GM18502 (cell line): ENCODE data around the gene AGBL5.

Source experiments
- ATAC-seq: cut with Tn5 transposase; IDR thresholded peaks from one replicate; pipeline ENCODE4 v1.9.1; 2021; ENCODE audit warnings: mild to moderate bottlenecking; ENCODE audit not compliant: unreplicated experiment, poor library complexity

The AGBL5 gene, protein sequence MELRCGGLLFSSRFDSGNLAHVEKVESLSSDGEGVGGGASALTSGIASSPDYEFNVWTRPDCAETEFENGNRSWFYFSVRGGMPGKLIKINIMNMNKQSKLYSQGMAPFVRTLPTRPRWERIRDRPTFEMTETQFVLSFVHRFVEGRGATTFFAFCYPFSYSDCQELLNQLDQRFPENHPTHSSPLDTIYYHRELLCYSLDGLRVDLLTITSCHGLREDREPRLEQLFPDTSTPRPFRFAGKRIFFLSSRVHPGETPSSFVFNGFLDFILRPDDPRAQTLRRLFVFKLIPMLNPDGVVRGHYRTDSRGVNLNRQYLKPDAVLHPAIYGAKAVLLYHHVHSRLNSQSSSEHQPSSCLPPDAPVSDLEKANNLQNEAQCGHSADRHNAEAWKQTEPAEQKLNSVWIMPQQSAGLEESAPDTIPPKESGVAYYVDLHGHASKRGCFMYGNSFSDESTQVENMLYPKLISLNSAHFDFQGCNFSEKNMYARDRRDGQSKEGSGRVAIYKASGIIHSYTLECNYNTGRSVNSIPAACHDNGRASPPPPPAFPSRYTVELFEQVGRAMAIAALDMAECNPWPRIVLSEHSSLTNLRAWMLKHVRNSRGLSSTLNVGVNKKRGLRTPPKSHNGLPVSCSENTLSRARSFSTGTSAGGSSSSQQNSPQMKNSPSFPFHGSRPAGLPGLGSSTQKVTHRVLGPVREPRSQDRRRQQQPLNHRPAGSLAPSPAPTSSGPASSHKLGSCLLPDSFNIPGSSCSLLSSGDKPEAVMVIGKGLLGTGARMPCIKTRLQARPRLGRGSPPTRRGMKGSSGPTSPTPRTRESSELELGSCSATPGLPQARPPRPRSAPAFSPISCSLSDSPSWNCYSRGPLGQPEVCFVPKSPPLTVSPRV

DNA sequence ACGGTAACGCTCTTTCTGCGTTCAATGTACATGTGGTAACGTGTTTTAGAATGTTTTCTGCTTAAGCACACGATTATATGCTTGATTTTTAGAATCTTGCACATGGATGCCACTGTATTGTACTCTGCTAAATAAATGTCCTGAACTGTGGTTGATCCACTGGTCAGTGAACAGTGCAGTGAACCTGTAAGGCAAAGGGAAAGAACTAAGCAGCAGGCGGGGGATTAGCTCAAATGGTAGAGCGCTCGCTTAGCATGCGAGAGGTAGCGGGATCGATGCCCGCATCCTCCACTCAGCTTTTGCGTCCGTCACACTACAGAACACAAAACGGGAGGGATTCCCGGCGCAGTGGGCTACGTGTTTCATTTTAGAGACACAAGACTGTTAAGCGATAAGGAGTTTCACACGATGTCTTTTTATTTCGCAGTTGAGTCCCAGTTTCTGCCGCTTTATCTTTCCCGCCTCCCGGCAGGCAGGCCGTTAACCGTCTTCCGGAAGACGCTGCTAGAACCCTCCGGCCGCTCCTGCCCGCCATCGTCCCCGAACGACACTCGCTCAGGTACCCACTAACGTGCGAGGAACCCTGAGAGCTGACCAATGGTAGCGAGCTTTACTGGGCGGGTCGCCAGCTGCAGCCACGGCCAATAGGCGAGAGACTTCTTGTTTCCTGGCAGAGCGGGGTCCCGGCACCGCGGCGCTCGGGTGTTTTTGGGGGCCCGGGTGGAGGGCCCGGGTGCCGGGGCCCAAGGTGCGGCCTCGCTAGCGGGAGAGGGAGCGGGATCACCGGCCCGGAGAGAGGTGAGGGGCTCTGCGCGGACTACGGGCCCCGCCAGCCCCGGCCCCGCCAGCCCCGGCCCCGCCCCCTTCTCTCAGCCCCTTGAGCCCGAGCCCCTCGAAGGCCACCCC lies at the start of gene AGBL5:
Gene AGBL5 (plus strand): TSS at position 673 of the 906 bp plus-strand sequence. CDS start 1,291 bp downstream, outside the sequence.
- peak; percentile 76 for ATAC-seq

DNA sequence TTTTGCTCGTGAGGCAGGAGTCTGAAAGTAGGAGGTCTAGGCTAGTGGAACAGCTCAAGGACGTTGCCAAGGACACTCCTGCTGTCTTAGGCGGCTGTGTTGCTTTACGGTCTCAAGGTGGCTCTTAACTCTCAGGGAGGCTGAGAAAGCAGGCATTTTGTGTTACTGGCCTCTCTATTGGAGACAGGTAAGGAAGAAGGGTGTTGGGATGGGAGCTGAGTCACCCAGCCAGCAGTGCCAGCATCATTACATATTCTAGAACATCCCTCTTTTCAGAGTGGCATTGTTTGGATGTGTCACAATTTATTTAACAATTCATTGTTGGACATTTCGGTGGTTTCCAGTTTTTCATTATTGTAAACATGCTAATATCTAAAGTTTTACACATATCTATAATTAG lies 49.5 kb upstream of the AGBL5 start:
- ATAC-seq: no peak

DNA sequence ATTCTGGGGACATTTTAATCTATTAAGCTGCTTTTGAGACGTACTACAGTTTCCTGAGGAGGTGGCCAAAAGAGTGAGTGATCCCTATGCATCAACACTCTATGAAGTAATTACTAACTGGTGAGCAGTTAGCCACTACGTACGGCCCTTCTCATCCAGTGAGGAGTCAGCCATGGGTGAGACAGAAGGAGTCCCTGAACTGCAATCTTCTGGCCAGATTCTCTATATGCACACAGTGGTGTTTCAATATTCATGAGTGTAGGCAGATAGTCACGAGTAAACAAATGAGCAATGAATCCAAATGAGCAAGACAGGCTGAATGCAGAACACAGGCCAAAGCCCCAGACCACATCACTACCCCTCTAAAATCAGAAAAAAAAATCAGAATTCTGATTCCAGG lies 48.5 kb upstream of the AGBL5 start:
- no peak for ATAC-seq

GRCh38 chr2:27003857-27004256 lies 47.6 kb upstream of the AGBL5 start:
- ATAC-seq: no peak

- no peak for ATAC-seq
Observed at GRCh38 chr2:27006602-27007415, 44.7 kb upstream of the AGBL5 start.

GRCh38 chr2:27007416-27008374 lies 43.8 kb upstream of the AGBL5 start:
- ATAC-seq: no peak

DNA sequence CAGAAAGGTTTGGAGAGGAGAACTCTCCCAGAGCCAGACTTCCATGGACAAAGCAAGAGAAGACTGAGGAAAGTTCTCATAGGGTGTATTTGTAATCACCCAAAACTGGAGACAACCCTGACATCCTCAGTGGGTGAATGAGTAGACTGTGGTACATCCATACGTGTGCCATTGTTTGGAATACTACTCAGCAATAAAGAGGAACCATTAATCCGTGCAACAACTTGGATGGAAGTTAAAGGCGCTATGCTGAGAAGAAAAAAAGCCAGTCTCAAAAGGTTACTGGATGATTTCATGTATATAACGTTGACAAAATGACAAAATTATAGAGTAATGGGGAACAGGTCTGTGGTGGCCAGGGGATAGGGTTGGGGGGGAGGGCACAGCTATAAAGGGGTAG lies 42.8 kb upstream of the AGBL5 start:
- no peak for ATAC-seq

DNA sequence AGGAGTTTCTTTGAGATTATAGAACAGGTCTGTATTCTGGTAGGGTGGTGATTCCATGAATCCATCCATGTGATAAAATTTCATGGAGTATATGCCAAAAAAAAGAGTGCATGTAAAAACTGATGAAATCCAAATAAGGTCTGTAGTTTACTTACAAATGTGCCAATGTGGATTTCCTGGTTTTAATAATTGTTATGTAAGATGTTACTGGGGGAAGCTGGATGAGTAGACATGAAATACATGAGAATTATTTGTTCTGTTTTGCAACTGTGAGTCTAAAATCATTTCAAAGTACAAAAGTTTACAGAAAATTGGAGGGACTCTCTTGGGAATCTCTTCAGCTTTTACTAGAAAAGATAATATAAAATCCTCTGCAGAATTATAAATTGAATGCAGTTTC lies 42.4 kb upstream of the AGBL5 start:
- no peak for ATAC-seq

GRCh38 chr2:27009716-27010115 lies 41.8 kb upstream of the AGBL5 start:
- ATAC-seq: no peak

DNA sequence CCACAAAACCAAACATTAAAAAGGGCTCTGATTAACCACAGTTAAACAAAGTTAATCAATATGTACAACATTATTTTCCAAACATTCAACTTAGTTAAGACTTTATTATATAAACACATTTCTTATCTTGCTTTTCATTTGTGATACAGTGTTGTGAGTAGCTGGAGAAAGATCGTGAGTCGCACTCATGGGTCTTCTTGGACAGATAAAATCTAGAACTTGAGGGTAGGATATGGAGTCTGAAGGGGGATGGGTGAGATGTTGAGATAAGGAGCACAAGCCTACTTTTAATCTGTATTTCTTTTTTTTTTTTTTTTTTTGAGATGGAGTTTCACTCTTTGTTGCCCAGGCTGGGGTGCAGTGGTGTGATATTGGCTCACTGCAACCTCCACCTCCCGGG lies 41.3 kb upstream of the AGBL5 start:
- ATAC-seq: no peak

DNA sequence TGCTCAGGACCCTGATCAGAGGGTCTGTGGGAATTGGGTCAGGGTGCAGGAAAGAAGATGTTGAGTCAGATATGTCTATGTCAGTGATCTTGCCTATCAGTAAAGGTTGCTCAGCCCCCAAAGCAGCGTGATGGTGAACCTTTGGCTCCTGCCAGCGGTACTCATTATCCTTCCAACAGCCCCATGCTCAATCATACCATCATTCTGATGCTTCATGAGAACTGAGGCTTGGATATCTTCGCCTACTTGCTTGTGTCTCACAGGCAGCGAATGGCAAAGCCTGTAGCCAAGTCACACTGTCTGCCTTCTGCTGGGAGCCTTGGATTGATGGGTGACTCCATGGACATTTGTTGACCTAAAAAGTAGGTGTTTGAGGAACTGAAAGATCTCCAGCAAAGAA lies 37.7 kb upstream of the AGBL5 start:
- no peak for ATAC-seq

DNA sequence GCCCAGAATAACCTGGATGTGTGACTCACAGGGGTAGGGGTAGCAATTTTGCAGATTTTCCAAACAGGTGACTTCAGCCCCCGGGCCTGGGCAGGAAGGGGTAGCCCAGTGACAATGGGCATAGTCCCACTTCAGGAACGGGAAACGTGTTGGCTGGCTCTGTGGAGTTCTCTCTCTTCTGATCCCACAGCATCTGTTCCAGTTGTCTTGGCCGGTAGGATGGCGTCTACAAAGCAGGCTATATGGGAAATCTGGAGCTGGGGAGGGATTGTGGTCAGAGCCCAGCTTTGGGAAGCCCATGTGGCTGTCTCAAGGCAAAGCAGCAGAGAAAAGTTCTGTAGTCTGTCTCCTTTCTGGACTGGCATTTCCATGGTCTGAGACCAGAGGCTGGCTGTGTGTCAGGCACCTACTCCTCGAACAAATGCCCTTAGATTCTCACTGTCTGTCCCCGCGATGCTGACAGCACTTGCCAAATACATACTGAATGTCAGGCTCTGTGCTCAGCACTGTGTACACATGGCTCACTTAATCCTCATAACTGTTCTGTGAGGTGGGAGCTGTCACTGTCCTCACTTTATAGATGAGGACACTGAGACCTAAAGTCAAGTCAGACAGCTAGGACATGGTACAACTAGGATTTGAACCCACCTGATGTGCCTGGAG lies 36.6 kb upstream of the AGBL5 start:
- no peak for ATAC-seq

DNA sequence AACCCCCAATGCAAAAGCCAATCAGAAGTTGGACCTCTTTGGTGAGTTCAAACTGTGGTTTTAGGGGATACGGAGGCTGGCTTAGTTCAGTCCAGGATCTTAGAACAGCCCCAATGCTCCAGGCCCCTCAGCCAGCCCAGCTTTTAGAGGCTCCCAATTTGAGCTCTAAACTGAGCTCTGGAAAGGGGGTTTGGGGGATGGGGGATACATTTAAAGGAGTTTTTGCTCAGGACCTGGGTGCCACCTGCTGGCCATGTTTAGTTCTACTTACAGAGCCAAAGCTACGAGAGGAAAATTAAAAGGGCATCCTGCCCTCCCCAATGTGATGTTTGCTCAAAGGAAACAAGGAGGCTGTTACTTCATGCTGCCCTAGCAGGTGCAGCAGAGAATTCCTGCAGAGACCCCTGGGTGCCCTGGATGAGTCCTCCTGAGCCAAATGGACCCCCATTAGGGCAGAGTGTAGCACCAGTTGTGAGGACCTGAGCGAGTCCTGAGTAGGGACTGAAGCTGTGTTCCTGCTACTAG lies 34.6 kb upstream of the AGBL5 start:
- ATAC-seq: no peak

DNA sequence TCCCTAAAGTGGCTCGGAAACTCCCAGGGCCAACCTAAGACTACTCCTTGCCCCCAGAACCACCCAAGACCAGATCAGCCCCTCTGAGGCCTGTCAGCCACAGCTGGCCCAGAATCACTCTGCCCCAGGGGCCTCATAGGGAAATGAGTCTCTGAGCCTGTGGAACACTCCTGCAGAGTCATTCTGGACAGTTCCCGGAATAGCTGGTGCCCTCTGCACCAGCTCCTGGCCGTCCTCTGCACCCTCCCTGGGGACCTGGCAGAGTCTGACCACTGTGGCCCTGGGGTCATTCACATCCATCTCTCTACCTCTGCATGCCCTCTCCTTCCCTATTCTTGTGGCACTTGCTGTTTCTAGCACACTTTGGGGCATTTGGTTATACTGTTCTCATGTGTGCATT lies 33.3 kb upstream of the AGBL5 start:
- ATAC-seq: no peak

GRCh38 chr2:27019459-27019858 lies 32.0 kb upstream of the AGBL5 start:
- no peak for ATAC-seq

- no peak for ATAC-seq
Observed at GRCh38 chr2:27019931-27020855, 31.3 kb upstream of the AGBL5 start.
